Tibial nerve (tissue), 4 donors: ENCODE measurements around the gene PSAPL1.

Experiments
- CTCF ChIP-seq, 5 experiments: fragments of 200-600 bp in 3 of 5; fragments of 450-650 bp in 2 of 5; sonication (generic) in 3 of 5; IDR thresholded peaks; one replicate each; pipeline ENCODE4 v1.5.1; 2016 to 2019; ENCODE audit warnings: antibody characterized with exemption in 5 of 5, mild to moderate bottlenecking in 3 of 5, moderate library complexity in 2 of 5
- EP300 ChIP-seq, 2 donors: sonication (generic); formaldehyde crosslinking; IDR thresholded peaks; one replicate each; pipeline ENCODE4 v1.6.1; 2017; ENCODE audit warnings: antibody characterized with exemption in 2 of 2, mild to moderate bottlenecking in 1 of 2

- TF ChIP-seq CTCF (IDR thresholded peaks at IDR 0.05) (no peak), EP300 (IDR thresholded peaks at IDR 0.05) (no peak)
These were observed 12.4 kb downstream of the PSAPL1 start for GRCh38 chr4:7422151-7422897.
